ENCODE data around the gene UBE2J2. TPM values are rescaled to one million over a fixed set of nuclear protein-coding genes. Genes with fewer than 3 reads are reported as not detected.

UBE2J2 gene
- total RNA-seq, 1 donor from 2014 or later: 36.9 TPM

GRCh38 chr1:1215080-1215676 is 58.5 kb downstream of the UBE2J2 start:
- DNase-seq: no peak
- Histone ChIP-seq H3K9me3 (replicated peaks) (no peaks in the 10 kb centered on the region), H3K27me3 (ENCODE audit: low read depth) (no peaks in the 10 kb centered on the region), H3K27ac (replicated peaks) (peak overlapping the region; percentile 71), H3K4me1 (peaks cover 66% of the 10 kb centered on the region), H3K36me3 (peaks cover 37% of the 10 kb centered on the region), H3K4me3 (no peak overlapping the region)
- intact Hi-C loops (cut with micrococcal nuclease): no loop called here
- TF ChIP-seq CTCF (IDR thresholded peaks at IDR 0.05; ENCODE audit: borderline replicate concordance): no peak

- peaks cover 1% of the 10 kb centered on the region for H3K27me3 ChIP-seq (ENCODE audit: low read depth)
- peaks cover 25% of the 10 kb centered on the region for H3K36me3 ChIP-seq
- peaks cover 68% of the 10 kb centered on the region for H3K4me1 ChIP-seq
- H3K27ac ChIP-seq (replicated peaks): peak within 1 kb of the TSS; percentile 80
- H3K4me3 ChIP-seq: peak within 1 kb of the TSS; percentile 61
- peak; percentile 15 for DNase-seq
- intact Hi-C loops (cut with micrococcal nuclease): no loop called here
- H3K9me3 ChIP-seq (replicated peaks): no peaks in the 10 kb centered on the region
- no peak for TF ChIP-seq CTCF (IDR thresholded peaks at IDR 0.05; ENCODE audit: borderline replicate concordance)
Measured at GRCh38 chr1:1213345-1214265, 60.0 kb downstream of the UBE2J2 start, which contains the start of gene TNFRSF4. TNFRSF4 (minus strand) TSS chr1:1214153; CDS start chr1:1214127, 26 bp downstream.

GRCh38 chr1:1212780-1213344 is 60.8 kb downstream of the UBE2J2 start:
- Histone ChIP-seq H3K4me1 (peaks cover 72% of the 10 kb centered on the region), H3K4me3 (peak overlapping the region; percentile 61), H3K27me3 (ENCODE audit: low read depth) (peaks cover 9% of the 10 kb centered on the region), H3K9me3 (replicated peaks) (no peaks in the 10 kb centered on the region), H3K36me3 (peaks cover 17% of the 10 kb centered on the region), H3K27ac (replicated peaks) (peak overlapping the region; percentile 80)
- no peak for TF ChIP-seq CTCF (IDR thresholded peaks at IDR 0.05; ENCODE audit: borderline replicate concordance)
- intact Hi-C loops (cut with micrococcal nuclease): no loop called here
- DNase-seq: peak; percentile 50

- H3K27ac ChIP-seq (replicated peaks): peak overlapping the region; percentile 80
Measured at GRCh38 chr1:1211541-1212441, 61.9 kb downstream of the UBE2J2 start.

More at GRCh38 chr1:1211541-1212441, 61.9 kb downstream of the UBE2J2 start:
- H3K36me3 ChIP-seq: peaks cover 6% of the 10 kb centered on the region
- peaks cover 64% of the 10 kb centered on the region for H3K4me1 ChIP-seq
- intact Hi-C loops (cut with micrococcal nuclease): no loop called here
- H3K4me3 ChIP-seq: peak overlapping the region; percentile 61
- H3K9me3 ChIP-seq (replicated peaks): no peaks in the 10 kb centered on the region
- DNase-seq: peak; percentile 11
- TF ChIP-seq CTCF (IDR thresholded peaks at IDR 0.05; ENCODE audit: borderline replicate concordance): no peak
- peaks cover 20% of the 10 kb centered on the region for H3K27me3 ChIP-seq (ENCODE audit: low read depth)

Data from left ventricle myocardium inferior (tissue), 1 donor.